HL-60 (cell line): ENCODE results near the gene HAUS5.

Experiments
- GABPA ChIP-seq: IDR thresholded peaks from 2 replicates; pipeline ENCODE4 v1.6.1; 2012; ENCODE audit warnings: low read depth
- POLR2AphosphoS5 ChIP-seq: IDR thresholded peaks from 2 replicates; pipeline ENCODE4 v1.6.1; 2012; ENCODE audit warnings: low read depth
- REST ChIP-seq: IDR thresholded peaks from 2 replicates; pipeline ENCODE4 v1.6.1; 2012; ENCODE audit warnings: low read depth; ENCODE audit not compliant: insufficient replicate concordance
- SPI1 ChIP-seq: IDR thresholded peaks from 2 replicates; pipeline ENCODE4 v1.6.1; 2012; ENCODE audit warnings: low read depth, mild to moderate bottlenecking, borderline replicate concordance
- TF ChIP-seq, protein P1 (sequence below): IDR thresholded peaks from one replicate; pipeline ENCODE4 v1.5.1; 2011; ENCODE audit warnings: low read length, control low read depth, inconsistent platforms; ENCODE audit not compliant: insufficient read depth

DNA sequence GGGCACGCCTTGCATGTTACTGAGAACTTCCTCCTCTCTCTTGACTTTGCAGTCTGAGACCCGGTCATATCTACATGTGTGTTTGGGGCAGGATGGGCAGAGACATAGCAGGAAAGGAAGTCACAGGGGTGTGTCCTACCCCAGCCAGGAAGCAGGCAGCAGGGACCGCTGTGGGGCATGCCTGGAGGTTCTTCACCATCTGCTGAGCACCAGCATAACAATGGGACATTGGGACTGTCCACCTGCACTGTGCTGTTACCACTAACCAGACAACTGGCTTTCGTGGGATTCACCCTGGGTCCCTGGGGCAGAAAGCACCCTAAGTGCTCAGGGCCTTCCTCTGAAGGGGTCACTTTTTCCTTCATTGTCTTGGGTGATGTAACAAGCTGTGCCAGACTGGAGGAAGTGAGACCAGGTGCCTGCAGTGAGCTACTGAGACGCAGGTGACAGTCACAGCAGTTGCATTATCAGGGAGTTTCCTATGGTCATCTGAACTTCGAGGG is 2.6 kb upstream of the HAUS5 start:
- TF ChIP-seq POLR2AphosphoS5 (no peak), REST (no peak), GABPA (no peak), SPI1 (no peak)
- TF ChIP-seq, protein P1, sequence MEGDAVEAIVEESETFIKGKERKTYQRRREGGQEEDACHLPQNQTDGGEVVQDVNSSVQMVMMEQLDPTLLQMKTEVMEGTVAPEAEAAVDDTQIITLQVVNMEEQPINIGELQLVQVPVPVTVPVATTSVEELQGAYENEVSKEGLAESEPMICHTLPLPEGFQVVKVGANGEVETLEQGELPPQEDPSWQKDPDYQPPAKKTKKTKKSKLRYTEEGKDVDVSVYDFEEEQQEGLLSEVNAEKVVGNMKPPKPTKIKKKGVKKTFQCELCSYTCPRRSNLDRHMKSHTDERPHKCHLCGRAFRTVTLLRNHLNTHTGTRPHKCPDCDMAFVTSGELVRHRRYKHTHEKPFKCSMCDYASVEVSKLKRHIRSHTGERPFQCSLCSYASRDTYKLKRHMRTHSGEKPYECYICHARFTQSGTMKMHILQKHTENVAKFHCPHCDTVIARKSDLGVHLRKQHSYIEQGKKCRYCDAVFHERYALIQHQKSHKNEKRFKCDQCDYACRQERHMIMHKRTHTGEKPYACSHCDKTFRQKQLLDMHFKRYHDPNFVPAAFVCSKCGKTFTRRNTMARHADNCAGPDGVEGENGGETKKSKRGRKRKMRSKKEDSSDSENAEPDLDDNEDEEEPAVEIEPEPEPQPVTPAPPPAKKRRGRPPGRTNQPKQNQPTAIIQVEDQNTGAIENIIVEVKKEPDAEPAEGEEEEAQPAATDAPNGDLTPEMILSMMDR, result no peak
